Measurements from ENCODE around the gene CCL26. TPM values are rescaled to one million over a fixed set of nuclear protein-coding genes. Genes with fewer than 3 reads are reported as not detected.

The CCL26 gene, protein sequence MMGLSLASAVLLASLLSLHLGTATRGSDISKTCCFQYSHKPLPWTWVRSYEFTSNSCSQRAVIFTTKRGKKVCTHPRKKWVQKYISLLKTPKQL
- total RNA-seq (2014; rRNA removed; shearing (Covaris generic)) = 1.5 TPM in 1 of 2 replicates, not detected in the other

GRCh38 chr7:75772081-75773077 is at the start of gene CCL26:
TSS of gene CCL26 (minus strand) at chr7:75772211. CDS start at chr7:75772176, 35 bp downstream.
- DNase-seq (ENCODE audit: low read depth) = peak; percentile 76

GRCh38 chr7:75820688-75821087 is 48.7 kb upstream of the CCL26 start:
- no peak for DNase-seq (ENCODE audit: low read depth)

- DNase-seq (ENCODE audit: low read depth) = no peak
Measured at GRCh38 chr7:75819711-75820110, 47.7 kb upstream of the CCL26 start.

DNA sequence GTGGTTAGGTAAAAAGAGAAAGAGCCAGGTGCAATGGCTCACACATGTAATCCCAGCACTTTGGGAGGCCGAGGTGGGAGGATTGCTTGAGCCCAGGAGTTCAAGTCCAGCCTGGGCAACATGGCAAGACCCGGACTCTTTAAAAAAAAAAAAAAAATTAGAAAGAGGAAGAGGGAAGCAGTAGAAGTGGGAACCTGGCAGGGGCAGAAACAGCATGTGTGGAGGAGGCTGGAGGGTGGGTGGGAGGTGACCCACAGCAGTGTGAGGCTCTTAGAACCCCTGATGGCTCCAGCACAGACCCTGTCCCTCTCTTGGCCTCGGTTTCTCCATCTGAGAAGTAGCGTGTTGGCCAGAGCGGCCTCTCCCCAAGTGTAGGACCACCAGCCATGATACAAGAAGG is 46.5 kb upstream of the CCL26 start:
- no peak for DNase-seq (ENCODE audit: low read depth)

DNA sequence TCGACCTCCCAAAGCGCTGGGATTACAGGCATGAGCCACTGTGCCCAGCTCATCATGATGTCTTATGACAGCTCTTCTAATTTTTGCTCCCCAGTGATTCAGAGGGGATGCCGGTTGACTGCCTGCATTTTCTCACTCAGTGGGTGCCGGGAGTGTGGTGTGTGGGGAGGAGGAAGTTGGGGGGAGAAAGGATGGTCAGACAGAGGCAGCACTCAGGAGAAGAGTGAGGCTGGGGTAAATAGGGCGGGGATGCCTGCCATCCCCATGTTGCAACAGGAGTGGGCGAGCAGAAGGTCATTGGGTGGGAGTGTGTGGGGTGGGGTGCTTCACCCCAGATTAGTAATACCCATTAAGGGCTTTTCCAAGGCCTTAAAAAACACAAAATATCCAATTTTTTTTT is 45.1 kb upstream of the CCL26 start:
- DNase-seq (ENCODE audit: low read depth) = no peak

- DNase-seq (ENCODE audit: low read depth) = no peak
Measured at GRCh38 chr7:75815418-75816064, 43.5 kb upstream of the CCL26 start.

- DNase-seq (ENCODE audit: low read depth) = peak; percentile 49
Measured at GRCh38 chr7:75814407-75814947, 42.5 kb upstream of the CCL26 start.

DNA sequence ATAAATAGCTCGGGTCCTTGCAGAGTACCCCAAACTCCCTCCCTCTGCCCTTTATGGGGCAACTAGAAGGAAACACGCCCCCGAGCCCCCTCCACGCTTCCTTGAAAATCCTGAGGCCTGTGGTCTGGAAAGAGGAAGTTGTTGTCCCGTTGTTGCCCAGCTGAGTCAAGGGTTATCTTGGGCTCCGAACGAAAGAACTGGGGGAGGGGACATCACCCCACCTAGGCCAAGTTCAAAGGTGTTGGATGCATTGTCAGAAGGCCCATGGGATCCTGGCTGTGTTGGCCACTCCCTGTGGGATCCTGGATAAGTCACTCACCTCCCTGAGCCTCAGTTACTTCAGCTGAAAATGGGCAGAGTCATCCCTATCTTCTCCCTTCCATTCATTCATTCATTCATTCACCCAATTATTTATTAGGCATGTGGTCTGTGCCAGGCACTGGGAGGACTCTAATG is 41.8 kb upstream of the CCL26 start, which contains the start of gene CCL24:
Gene CCL24, minus strand, starts transcription at position 26 of the 456 bp plus-strand sequence. CDS start 91 bp downstream, outside the sequence.
- DNase-seq (ENCODE audit: low read depth) = no peak

- no peak for DNase-seq (ENCODE audit: low read depth)
Measured at GRCh38 chr7:75813084-75813483, 41.1 kb upstream of the CCL26 start.

GRCh38 chr7:75811894-75812678 is 40.1 kb upstream of the CCL26 start:
- DNase-seq (ENCODE audit: low read depth) = no peak

GRCh38 chr7:75809396-75809795 is 37.4 kb upstream of the CCL26 start:
- no peak for DNase-seq (ENCODE audit: low read depth)

DNA sequence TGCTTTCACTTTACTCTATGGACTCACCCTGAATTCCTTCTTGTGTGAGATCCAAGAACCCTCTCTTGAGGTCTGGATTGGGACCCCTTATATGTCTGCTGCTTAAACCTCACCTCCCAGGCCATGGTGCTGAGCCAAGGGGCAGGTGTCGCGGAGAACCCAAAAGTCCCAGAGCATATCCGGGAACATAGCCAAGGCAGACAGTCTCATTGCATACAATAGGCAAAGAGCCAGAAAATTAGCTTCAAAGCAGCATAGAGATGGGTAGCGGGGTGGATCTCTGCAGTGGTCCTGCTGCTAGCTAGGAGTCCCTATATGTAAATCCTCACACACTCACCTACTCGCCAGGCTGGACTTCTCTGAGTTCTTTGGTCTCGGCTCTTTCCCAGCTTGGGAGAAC is 36.1 kb upstream of the CCL26 start:
- no peak for DNase-seq (ENCODE audit: low read depth)

DNA sequence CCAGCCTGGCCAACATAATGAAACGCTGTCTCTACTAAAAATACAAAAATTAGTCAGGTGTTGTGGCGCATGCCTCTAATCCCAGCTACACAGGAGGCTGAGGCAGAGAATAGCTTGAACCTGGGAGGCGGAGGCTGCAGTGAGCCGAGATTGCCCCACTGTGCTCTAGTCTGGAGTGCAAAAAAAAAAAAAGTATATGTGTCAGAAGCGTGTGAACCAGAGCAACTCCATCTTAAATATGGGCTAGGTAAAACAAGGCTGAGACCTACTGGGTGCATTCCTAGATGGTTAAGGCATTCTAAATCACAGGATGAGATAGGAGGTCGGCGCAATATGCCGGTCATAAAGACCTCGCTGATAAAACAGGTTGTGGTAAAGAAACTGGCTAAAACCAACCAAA is 35.4 kb upstream of the CCL26 start:
- no peak for DNase-seq (ENCODE audit: low read depth)

DNA sequence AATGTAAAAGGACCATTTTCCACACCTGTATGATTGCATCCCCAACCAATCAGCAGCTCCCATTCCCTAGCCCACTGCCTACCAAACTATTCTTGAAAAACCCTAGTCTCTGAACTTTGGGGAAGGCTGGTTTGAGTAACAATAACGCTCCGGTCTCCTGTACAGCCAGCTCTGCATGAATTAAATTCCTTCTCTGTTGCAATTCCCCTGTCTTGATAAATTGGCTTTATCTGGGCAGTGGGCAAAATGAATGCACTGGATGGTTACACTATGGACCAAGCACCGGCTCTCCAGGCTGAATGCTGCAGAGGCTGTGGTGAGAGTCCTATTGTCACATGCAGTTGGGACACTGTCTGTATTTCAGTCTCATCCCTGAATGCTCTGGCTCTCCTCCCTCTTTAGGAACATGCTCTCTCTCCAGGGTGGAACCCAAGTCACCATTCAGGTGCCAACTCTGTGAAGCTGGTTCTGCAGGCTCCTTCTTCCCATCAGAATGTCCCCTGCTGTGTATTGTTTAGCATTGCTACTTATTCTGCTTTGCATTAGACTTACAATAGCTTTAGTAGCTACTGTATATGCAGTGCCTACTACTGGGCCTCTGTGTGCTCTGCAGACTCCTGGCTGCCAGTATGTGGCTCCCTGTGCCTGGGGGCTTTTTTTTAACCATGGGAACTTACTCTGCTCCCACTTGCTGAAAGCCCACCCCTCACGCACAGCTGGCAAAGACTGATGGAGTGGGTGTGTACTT is 34.7 kb upstream of the CCL26 start:
- no peak for DNase-seq (ENCODE audit: low read depth)

- DNase-seq (ENCODE audit: low read depth) = no peak
Measured at GRCh38 chr7:75804705-75805104, 32.7 kb upstream of the CCL26 start.

DNA sequence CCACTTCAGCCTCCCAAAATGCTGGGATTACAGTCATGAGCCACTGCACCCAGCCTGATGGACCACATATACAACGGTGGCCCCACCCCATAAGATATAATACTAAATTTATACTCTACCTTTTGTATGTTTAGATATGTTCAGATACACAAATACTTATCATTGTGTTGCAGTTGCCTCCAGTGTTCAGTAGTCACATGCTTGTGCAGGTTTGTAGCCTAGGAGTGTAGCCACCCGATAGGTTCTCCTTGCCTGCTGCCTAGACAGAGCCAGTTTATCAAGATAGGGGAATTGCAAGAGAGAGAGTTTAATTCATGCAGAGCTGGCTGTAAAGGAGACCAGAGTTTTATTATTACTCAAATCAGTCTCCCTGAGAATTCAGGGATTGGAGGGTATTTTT is 32.0 kb upstream of the CCL26 start:
- no peak for DNase-seq (ENCODE audit: low read depth)

- DNase-seq (ENCODE audit: low read depth) = no peak
Measured at GRCh38 chr7:75802552-75802821, 30.5 kb upstream of the CCL26 start.

GRCh38 chr7:75798770-75799169 is 26.8 kb upstream of the CCL26 start:
- no peak for DNase-seq (ENCODE audit: low read depth)

- DNase-seq (ENCODE audit: low read depth) = no peak
Measured at GRCh38 chr7:75796420-75796819, 24.4 kb upstream of the CCL26 start.

DNA sequence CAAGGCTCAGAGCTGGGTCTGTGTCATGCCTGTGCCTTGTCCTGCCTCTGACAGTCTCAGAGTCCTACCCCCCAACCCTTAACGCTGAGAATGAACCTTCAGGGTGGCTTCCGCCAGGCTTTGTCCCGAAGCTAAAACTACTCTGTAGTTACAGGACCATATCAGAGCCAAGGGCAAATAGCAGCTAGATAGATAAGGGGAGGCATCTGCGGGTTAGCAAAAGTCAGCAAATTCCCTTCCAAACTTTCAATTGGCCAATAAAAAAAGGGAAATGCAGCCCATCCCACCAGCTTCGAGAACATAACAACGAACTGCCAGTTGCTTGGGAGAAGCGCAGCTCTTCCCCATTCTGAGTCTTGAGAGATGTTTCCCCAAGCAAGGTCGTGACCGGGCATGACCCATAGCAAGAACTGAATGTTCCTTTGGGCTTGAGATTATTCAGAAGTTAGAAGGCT is 23.8 kb upstream of the CCL26 start:
- no peak for DNase-seq (ENCODE audit: low read depth)

GRCh38 chr7:75793676-75794075 is 21.7 kb upstream of the CCL26 start:
- no peak for DNase-seq (ENCODE audit: low read depth)
